OCI-LY7 (cell line): Measurements from ENCODE around the gene SNCAIP.

Source experiments
- CTCF ChIP-seq: fragments of 200-600 bp; sonication (generic); conservative IDR thresholded peaks from 2 replicates; pipeline ENCODE4 v1.5.1; 2014; ENCODE audit warnings: mild to moderate bottlenecking, antibody characterized with exemption, low read length, moderate library complexity, mixed read lengths
- EZH2phosphoT487 ChIP-seq: fragments of 200-600 bp; sonication (generic); IDR thresholded peaks from 2 replicates; pipeline ENCODE4 v1.6.1; 2018; ENCODE audit warnings: low read depth, borderline replicate concordance, mild to moderate bottlenecking, mixed run types, antibody characterized with exemption, low read length, moderate library complexity, mixed read lengths

- TF ChIP-seq CTCF, result no peak
- no peak for TF ChIP-seq EZH2phosphoT487
Measured at GRCh38 chr5:122508623-122509022, 196.6 kb downstream of the SNCAIP start.
